ENCODE measurements around the gene SLC22A12.

The SLC22A12 gene

GRCh38 chr11:64649291-64649697 lies 58.3 kb downstream of the SLC22A12 start:
- DNase-seq (ENCODE audit: low read depth) = peak; percentile 21

GRCh38 chr11:64650923-64651523 lies 60.0 kb downstream of the SLC22A12 start:
- peak; percentile 39 for DNase-seq (ENCODE audit: low read depth)

Measured in EH (cell line).